Measurements from ENCODE around the gene SLIT1.
"Not testable (repeated sequence)": the region's sequence is repeated elsewhere in the genome, so short reads cannot be mapped to it uniquely, and the experiment has no call there.

The SLIT1 gene

GRCh38 chr10:97106207-97106606, 79.6 kb downstream of the SLIT1 start:
- DNase-seq = no peak

- DNase-seq = no peak
Measured at GRCh38 chr10:97105303-97105702, 80.5 kb downstream of the SLIT1 start.

- DNase-seq = no peak
Measured at GRCh38 chr10:97103316-97104080, 82.3 kb downstream of the SLIT1 start.

GRCh38 chr10:97102441-97102840, 83.3 kb downstream of the SLIT1 start:
- no peak for DNase-seq

- no peak for DNase-seq
Measured at GRCh38 chr10:97101166-97101940, 84.4 kb downstream of the SLIT1 start.

- DNase-seq = no peak
Measured at GRCh38 chr10:97100657-97101056, 85.1 kb downstream of the SLIT1 start.

- no peak for DNase-seq
Measured at GRCh38 chr10:97099868-97100267, 85.9 kb downstream of the SLIT1 start.

- no peak for DNase-seq
Measured at GRCh38 chr10:97099089-97099488, 86.7 kb downstream of the SLIT1 start.

- no peak for DNase-seq
Measured at GRCh38 chr10:97097084-97097433, 88.7 kb downstream of the SLIT1 start.

GRCh38 chr10:97096261-97097083, 89.3 kb downstream of the SLIT1 start:
- DNase-seq = no peak

GRCh38 chr10:97095701-97096260, 90.0 kb downstream of the SLIT1 start:
- no peak for DNase-seq

- no peak for DNase-seq
Measured at GRCh38 chr10:97090644-97091043, 95.1 kb downstream of the SLIT1 start.

GRCh38 chr10:97090035-97090434, 95.7 kb downstream of the SLIT1 start:
- no peak for DNase-seq

- DNase-seq = no peak
Measured at GRCh38 chr10:97089209-97089870, 96.4 kb downstream of the SLIT1 start.

- DNase-seq = no peak
Measured at GRCh38 chr10:97087296-97087695, 98.5 kb downstream of the SLIT1 start.

GRCh38 chr10:97086530-97086929, 99.2 kb downstream of the SLIT1 start:
- no peak for DNase-seq

GRCh38 chr10:97083228-97083829, 102.4 kb downstream of the SLIT1 start:
- no peak for DNase-seq

GRCh38 chr10:97082575-97082974, 103.2 kb downstream of the SLIT1 start:
- not testable (repeated sequence) for DNase-seq

GRCh38 chr10:97081621-97082235, 104.0 kb downstream of the SLIT1 start:
- no peak for DNase-seq

GRCh38 chr10:97080051-97080776, 105.5 kb downstream of the SLIT1 start:
- no peak for DNase-seq

GRCh38 chr10:97079448-97079847, 106.3 kb downstream of the SLIT1 start:
- no peak for DNase-seq

Data from NCI-H1436 treated with DMSO at 0.1 percent for 48 hours (cell line).